K562 (cell line): Measurements from ENCODE around the gene SPCS2. TPM values are rescaled to one million over a fixed set of nuclear protein-coding genes. Genes with fewer than 3 reads are reported as not detected.

ENCODE experiments used
- ATAC-seq: fragments of 200-7000 bp; cut with Tn5 transposase; 3 replicates; pipeline ENCODE4 v1.9.1; 2020; ENCODE audit warnings: moderate library complexity
- BruUV-seq: library from RNA; stranded (reverse); fragments of 400-500 nt; replicated peaks from 2 replicates; lab custom pipeline; 2021; lab: Mats Ljungman, UMichigan
- CTCF ChIA-PET: fragments of 300-600 bp; formaldehyde crosslinking; extraction: SDS; loops from one replicate; lab custom pipeline; 2021; ENCODE audit warnings: low intra/inter-chr PET ratio; lab: Yijun Ruan, JAX
- POLR2A ChIA-PET: fragments of 300-600, 350-650 bp; sonication (Branson Sonifier 250); formaldehyde crosslinking; extraction: SDS; loops from one replicate; lab custom pipeline; 2021; ENCODE audit warnings: antibody characterized with exemption, inconsistent platforms; lab: Yijun Ruan, JAX
- DNase-seq, 4 experiments: peaks; one replicate each; pipeline versions ENCODE4 v3.0.0 to v3.0.0-alpha.2; 2011 to 2018; ENCODE audit warnings: low spot score in 3 of 4, mixed read lengths in 3 of 4; ENCODE audit errors: extremely low read depth in 1 of 4
- FAIRE-seq: peaks from 2 replicates; lab custom pipeline; 2011; peaks lifted over from hg19 to GRCh38; lab: Jason Lieb, UNC
- H2AFZ ChIP-seq: 2 replicates; pipeline ENCODE4 v1.6.0; 2011; ENCODE audit warnings: low read depth, low read length, control low read depth, inconsistent platforms
- H3K27ac ChIP-seq: fragments of 200-600 bp; 3 replicates; pipeline ENCODE4 v1.8.0; 2011; ENCODE audit warnings: low read depth, mild to moderate bottlenecking, control low read depth, inconsistent platforms, low read length, moderate library complexity, mixed read lengths; ENCODE audit errors: extremely low read depth
- H3K27me3 ChIP-seq, 2 experiments: fragments of 300-600 bp in 1 of 2; 2 replicates in 1 of 2; 3 replicates in 1 of 2; pipeline versions ENCODE4 v1.6.0 to v1.8.0; 2011; ENCODE audit warnings: inconsistent platforms in 2 of 2, low read length in 2 of 2, mild to moderate bottlenecking in 1 of 2, mixed read lengths in 1 of 2, moderate library complexity in 1 of 2; ENCODE audit not compliant: control insufficient read depth in 2 of 2, insufficient read depth in 2 of 2
- H3K36me3 ChIP-seq: fragments of 300-600 bp; 3 replicates; pipeline ENCODE4 v1.8.0; 2011; ENCODE audit warnings: mild to moderate bottlenecking, low read length, inconsistent platforms; ENCODE audit not compliant: control insufficient read depth, insufficient read depth
- H3K4me1 ChIP-seq, 2 experiments: fragments of 200-600 bp in 1 of 2; replicated peaks in 1 of 2; 2 replicates in 1 of 2; 3 replicates in 1 of 2; pipeline versions ENCODE4 v1.5.1 to v1.8.0; 2011; ENCODE audit warnings: inconsistent platforms in 2 of 2, low read length in 2 of 2, mild to moderate bottlenecking in 1 of 2, mixed read lengths in 1 of 2, moderate library complexity in 1 of 2; ENCODE audit not compliant: control insufficient read depth in 2 of 2, insufficient read depth in 2 of 2
- H3K4me2 ChIP-seq: 2 replicates; pipeline ENCODE4 v1.6.1; 2011; ENCODE audit warnings: low read length, control low read depth, inconsistent platforms, mixed read lengths; ENCODE audit not compliant: insufficient read depth
- H3K4me3 ChIP-seq: fragments of 200-600 bp; sonication (generic), shearing (Covaris generic); 2 replicates; pipeline ENCODE4 v1.5.1; 2016; ENCODE audit warnings: control low read depth, inconsistent platforms
- H3K79me2 ChIP-seq: fragments of 200-600 bp; 3 replicates; pipeline ENCODE4 v1.8.0; 2011; ENCODE audit warnings: low read length, inconsistent platforms; ENCODE audit not compliant: control insufficient read depth, insufficient read depth
- H3K9ac ChIP-seq, 2 experiments: 2 replicates each; pipeline versions ENCODE4 v1.6.0 to v1.6.1; 2011; ENCODE audit warnings: low read depth in 2 of 2, low read length in 2 of 2, control low read depth in 1 of 2, inconsistent platforms in 1 of 2, mild to moderate bottlenecking in 1 of 2, mixed read lengths in 1 of 2; ENCODE audit not compliant: insufficient read depth in 1 of 2
- H3K9me1 ChIP-seq: one replicate; pipeline ENCODE4 v1.6.0; 2011; ENCODE audit warnings: inconsistent platforms, mild to moderate bottlenecking, low read length, moderate library complexity; ENCODE audit not compliant: control insufficient read depth, insufficient read depth
- H3K9me3 ChIP-seq: replicated peaks from 2 replicates; pipeline ENCODE4 v1.5.1; 2011; ENCODE audit warnings: low read depth, low read length, inconsistent platforms; ENCODE audit not compliant: control insufficient read depth, insufficient read depth
- H4K20me1 ChIP-seq: replicated peaks from 2 replicates; pipeline ENCODE4 v1.6.1; 2011; ENCODE audit warnings: low read length, inconsistent platforms, mixed read lengths; ENCODE audit not compliant: control insufficient read depth, insufficient read depth
- SETDB1 ChIP-seq: IDR thresholded peaks from one replicate; pipeline ENCODE4 v1.6.1; 2012; ENCODE audit warnings: low read length, control low read depth, inconsistent platforms
- in situ Hi-C: fragments of 300-500 bp; cut with MboI; formaldehyde crosslinking; loops from 4 replicates; pipeline ENCODE4 v1.15.0; 2018; ENCODE audit warnings: inconsistent platforms, mixed read lengths
- intact Hi-C: fragments of 100-400 bp; cut with micrococcal nuclease; formaldehyde crosslinking; loops from 2 replicates; pipeline ENCODE4 v1.14.2; 2022
- polyA plus RNA-seq, 8 experiments: library from polyadenylated mRNA; depleted of rRNA in 4 of 8; stranded (reverse) in 5 of 8; unstranded in 3 of 8; fragments of >200 nt; fragmentation: Nextera tagmentation in 2 of 8; fragmentation: Illumina TruSeq in 1 of 8; extraction: Ambion mirVana in 2 of 8; extraction: Trizol in 1 of 8; gene quantifications; 2 replicates each; pipeline versions ENCODE4 v1.2.1 to v1.2.3, GENCODE V29; 2011 to 2014; ENCODE audit warnings: inconsistent platforms in 1 of 8, missing spikeins in 1 of 8
- total RNA-seq, 7 experiments: library from RNA; depleted of rRNA in 6 of 7; stranded (reverse); fragments of >200 nt in 6 of 7; fragmentation: Illumina TruSeq in 2 of 7; extraction: Trizol in 2 of 7; gene quantifications; 2 replicates each; pipeline versions ENCODE4 v1.2.1 to v1.2.3, GENCODE V29; 2011 to 2021; ENCODE audit warnings: low replicate concordance in 1 of 7
- TF ChIP-seq, protein P1 (sequence below), 2 experiments: fragments of 450-650 bp in 1 of 2; sonication (generic) in 1 of 2; formaldehyde crosslinking in 1 of 2; IDR thresholded peaks; 2 replicates each; pipeline versions ENCODE4 v1.7.1 to v1.9.0; 2016 to 2022; ENCODE audit warnings: inconsistent platforms in 1 of 2, mild to moderate bottlenecking in 1 of 2, missing genetic modification reagents in 1 of 2
- TF ChIP-seq, protein P2 (sequence below): fragments of 250-450 bp; sonication (Bioruptor Pico); IDR thresholded peaks from 2 replicates; pipeline ENCODE4 v1.8.0; 2021; ENCODE audit warnings: mild to moderate bottlenecking, moderate library complexity

The SPCS2 gene
- total and polyA plus RNA-seq, 9 of the 15 experiments (the other 6 are each of a cell fraction or from before 2014, with no cell fraction given) = 38.2 to 458 (median 193) TPM

- no peaks in the 10 kb centered on the region for H3K9me1 ChIP-seq
- no peaks in the 10 kb centered on the region for H4K20me1 ChIP-seq
- H2AFZ ChIP-seq = no peak overlapping the region
- in situ Hi-C loops = no loop called here
- H3K9me3 ChIP-seq = no peaks in the 10 kb centered on the region
- H3K36me3 ChIP-seq = peaks cover 62% of the 10 kb centered on the region
- DNase-seq (no peak), ATAC-seq (no peak), FAIRE-seq (no peak)
- intact Hi-C loops = no loop called here
- no peak overlapping the region for H3K9ac ChIP-seq
- no peak overlapping the region for H3K4me3 ChIP-seq
- peaks cover 0 to 16% of the 10 kb centered on the region in 2 experiments; a peak in 3 of 5 replicates for H3K4me1 ChIP-seq
- ChIA-PET CTCF (interaction anchor here (1.5 kb wide), 1 partner anchor 307 kb away, joined by 7 read pairs; no protein-coding TSS in a partner anchor), POLR2A (interaction anchor here (0.5 to 0.8 kb wide), 3 partner anchors 8 to 263 kb away, joined by 3 to 4 read pairs (median 3); no protein-coding TSS in a partner anchor)
- H3K4me2 ChIP-seq = no peak overlapping the region
- no peak overlapping the region for H3K27ac ChIP-seq
- H3K79me2 ChIP-seq = peaks cover 4% of the 10 kb centered on the region; the same call in 1 of the 3 replicates
- no peaks in the 10 kb centered on the region for H3K27me3 ChIP-seq
- BruUV-seq = no TSS peak
- TF ChIP-seq, protein P1, sequence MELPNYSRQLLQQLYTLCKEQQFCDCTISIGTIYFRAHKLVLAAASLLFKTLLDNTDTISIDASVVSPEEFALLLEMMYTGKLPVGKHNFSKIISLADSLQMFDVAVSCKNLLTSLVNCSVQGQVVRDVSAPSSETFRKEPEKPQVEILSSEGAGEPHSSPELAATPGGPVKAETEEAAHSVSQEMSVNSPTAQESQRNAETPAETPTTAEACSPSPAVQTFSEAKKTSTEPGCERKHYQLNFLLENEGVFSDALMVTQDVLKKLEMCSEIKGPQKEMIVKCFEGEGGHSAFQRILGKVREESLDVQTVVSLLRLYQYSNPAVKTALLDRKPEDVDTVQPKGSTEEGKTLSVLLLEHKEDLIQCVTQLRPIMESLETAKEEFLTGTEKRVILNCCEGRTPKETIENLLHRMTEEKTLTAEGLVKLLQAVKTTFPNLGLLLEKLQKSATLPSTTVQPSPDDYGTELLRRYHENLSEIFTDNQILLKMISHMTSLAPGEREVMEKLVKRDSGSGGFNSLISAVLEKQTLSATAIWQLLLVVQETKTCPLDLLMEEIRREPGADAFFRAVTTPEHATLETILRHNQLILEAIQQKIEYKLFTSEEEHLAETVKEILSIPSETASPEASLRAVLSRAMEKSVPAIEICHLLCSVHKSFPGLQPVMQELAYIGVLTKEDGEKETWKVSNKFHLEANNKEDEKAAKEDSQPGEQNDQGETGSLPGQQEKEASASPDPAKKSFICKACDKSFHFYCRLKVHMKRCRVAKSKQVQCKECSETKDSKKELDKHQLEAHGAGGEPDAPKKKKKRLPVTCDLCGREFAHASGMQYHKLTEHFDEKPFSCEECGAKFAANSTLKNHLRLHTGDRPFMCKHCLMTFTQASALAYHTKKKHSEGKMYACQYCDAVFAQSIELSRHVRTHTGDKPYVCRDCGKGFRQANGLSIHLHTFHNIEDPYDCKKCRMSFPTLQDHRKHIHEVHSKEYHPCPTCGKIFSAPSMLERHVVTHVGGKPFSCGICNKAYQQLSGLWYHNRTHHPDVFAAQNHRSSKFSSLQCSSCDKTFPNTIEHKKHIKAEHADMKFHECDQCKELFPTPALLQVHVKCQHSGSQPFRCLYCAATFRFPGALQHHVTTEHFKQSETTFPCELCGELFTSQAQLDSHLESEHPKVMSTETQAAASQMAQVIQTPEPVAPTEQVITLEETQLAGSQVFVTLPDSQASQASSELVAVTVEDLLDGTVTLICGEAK (IDR thresholded peaks at IDR 0.05) = peak; percentile 36; the same call in 1 of the 2 replicates
- TF ChIP-seq, protein P1 (CRISPR knock-in tag; IDR thresholded peaks at IDR 0.05) = no peak
- TF ChIP-seq SETDB1 = no peak
- TF ChIP-seq, protein P2, sequence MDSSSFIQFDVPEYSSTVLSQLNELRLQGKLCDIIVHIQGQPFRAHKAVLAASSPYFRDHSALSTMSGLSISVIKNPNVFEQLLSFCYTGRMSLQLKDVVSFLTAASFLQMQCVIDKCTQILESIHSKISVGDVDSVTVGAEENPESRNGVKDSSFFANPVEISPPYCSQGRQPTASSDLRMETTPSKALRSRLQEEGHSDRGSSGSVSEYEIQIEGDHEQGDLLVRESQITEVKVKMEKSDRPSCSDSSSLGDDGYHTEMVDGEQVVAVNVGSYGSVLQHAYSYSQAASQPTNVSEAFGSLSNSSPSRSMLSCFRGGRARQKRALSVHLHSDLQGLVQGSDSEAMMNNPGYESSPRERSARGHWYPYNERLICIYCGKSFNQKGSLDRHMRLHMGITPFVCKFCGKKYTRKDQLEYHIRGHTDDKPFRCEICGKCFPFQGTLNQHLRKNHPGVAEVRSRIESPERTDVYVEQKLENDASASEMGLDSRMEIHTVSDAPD (CRISPR knock-in tag) = no peak
Observed at GRCh38 chr11:74941492-74941891, 7.6 kb upstream of the SPCS2 start.
